HepG2 (cell line): ENCODE results near the gene ZDHHC18. TPM values are rescaled to one million over a fixed set of nuclear protein-coding genes. Genes with fewer than 3 reads are reported as not detected.

Experiments
- IRF2 ChIP-seq: IDR thresholded peaks from 2 replicates; pipeline ENCODE4 v1.6.1; 2018; ENCODE audit warnings: missing genetic modification reagents, missing compliant biosample characterization
- IRX3 ChIP-seq: sonication (generic); formaldehyde crosslinking; IDR thresholded peaks from 2 replicates; pipeline ENCODE4 v1.8.1; 2023; ENCODE audit warnings: mild to moderate bottlenecking, low read depth, missing genetic modification reagents, borderline replicate concordance
- MXD4 ChIP-seq: IDR thresholded peaks from 2 replicates; pipeline ENCODE4 v1.6.1; 2016; ENCODE audit warnings: mild to moderate bottlenecking, missing biosample characterization, missing genetic modification reagents
- PHF21A ChIP-seq: sonication (generic); formaldehyde crosslinking; IDR thresholded peaks from 2 replicates; pipeline ENCODE4 v1.5.0; 2020; ENCODE audit warnings: mild to moderate bottlenecking, missing genetic modification reagents
- POGK ChIP-seq: sonication (generic); formaldehyde crosslinking; conservative IDR thresholded peaks from 2 replicates; pipeline ENCODE4 v1.8.0; 2022; ENCODE audit warnings: mild to moderate bottlenecking, moderate library complexity, missing genetic modification reagents
- POLR2G ChIP-seq: fragments of 200-400 bp; formaldehyde crosslinking; IDR thresholded peaks from 2 replicates; pipeline ENCODE4 v1.6.1; 2018; ENCODE audit warnings: mild to moderate bottlenecking, low read depth, low read length, moderate library complexity
- PPARG ChIP-seq: conservative IDR thresholded peaks from 2 replicates; pipeline ENCODE4 v1.6.1; 2016; ENCODE audit warnings: missing biosample characterization, missing genetic modification reagents
- RBM22 ChIP-seq: fragments of 200-400 bp; formaldehyde crosslinking; optimal IDR thresholded peaks from 2 replicates; pipeline ENCODE3; 2017; ENCODE audit warnings: mild to moderate bottlenecking, low read length, moderate library complexity
- SALL1 ChIP-seq: sonication (generic); formaldehyde crosslinking; IDR thresholded peaks from 2 replicates; pipeline ENCODE4 v1.8.0; 2022; ENCODE audit warnings: mild to moderate bottlenecking, missing genetic modification reagents
- SMAD1 ChIP-seq: sonication (generic); formaldehyde crosslinking; IDR thresholded peaks from 2 replicates; pipeline ENCODE4 v1.4.0; 2020; ENCODE audit warnings: missing genetic modification reagents, low read depth, mild to moderate bottlenecking, borderline replicate concordance
- SP4 ChIP-seq: sonication (generic); formaldehyde crosslinking; IDR thresholded peaks from 2 replicates; pipeline ENCODE4 v1.8.1; 2023; ENCODE audit warnings: mild to moderate bottlenecking, missing genetic modification reagents
- TEAD3 ChIP-seq: optimal IDR thresholded peaks from 2 replicates; pipeline ENCODE3; 2016; ENCODE audit warnings: borderline replicate concordance
- TFDP2 ChIP-seq: sonication (generic); formaldehyde crosslinking; IDR thresholded peaks from 2 replicates; pipeline ENCODE4 v1.4.0; 2020; ENCODE audit warnings: missing genetic modification reagents
- ZBTB43 ChIP-seq: sonication (generic); formaldehyde crosslinking; conservative IDR thresholded peaks from 2 replicates; pipeline ENCODE4 v1.4.0; 2020; ENCODE audit warnings: missing genetic modification reagents
- ZNF12 ChIP-seq: sonication (generic); formaldehyde crosslinking; IDR thresholded peaks from 2 replicates; pipeline ENCODE4 v1.5.0; 2020; ENCODE audit warnings: missing genetic modification reagents
- ZNF446 ChIP-seq: sonication (generic); formaldehyde crosslinking; IDR thresholded peaks from 2 replicates; pipeline ENCODE4 v1.5.0; 2020; ENCODE audit warnings: mild to moderate bottlenecking, missing genetic modification reagents
- ZNF501 ChIP-seq: sonication (generic); formaldehyde crosslinking; IDR thresholded peaks from 2 replicates; pipeline ENCODE4 v1.5.1; 2020; ENCODE audit warnings: mild to moderate bottlenecking, moderate library complexity, missing genetic modification reagents
- ZNF510 ChIP-seq: sonication (generic); formaldehyde crosslinking; IDR thresholded peaks from 2 replicates; pipeline ENCODE4 v1.4.0; 2020; ENCODE audit warnings: low read depth, mild to moderate bottlenecking, missing genetic modification reagents
- ZNF674 ChIP-seq: sonication (generic); formaldehyde crosslinking; IDR thresholded peaks from 2 replicates; pipeline ENCODE4 v1.5.0; 2020; ENCODE audit warnings: low read depth, mild to moderate bottlenecking, missing genetic modification reagents
- ZNF710 ChIP-seq: sonication (generic); formaldehyde crosslinking; IDR thresholded peaks from 2 replicates; pipeline ENCODE4 v1.5.0; 2020; ENCODE audit warnings: mild to moderate bottlenecking, missing genetic modification reagents, borderline replicate concordance
- ZNF713 ChIP-seq: sonication (generic); formaldehyde crosslinking; IDR thresholded peaks from 2 replicates; pipeline ENCODE4 v1.4.0; 2020; ENCODE audit warnings: mild to moderate bottlenecking, missing genetic modification reagents
- ZSCAN22 ChIP-seq: sonication (generic); formaldehyde crosslinking; IDR thresholded peaks from 2 replicates; pipeline ENCODE4 v1.4.0; 2020; ENCODE audit warnings: mild to moderate bottlenecking, missing genetic modification reagents
- ZSCAN29 ChIP-seq: sonication (generic); formaldehyde crosslinking; conservative IDR thresholded peaks from 2 replicates; pipeline ENCODE4 v1.4.0; 2020; ENCODE audit warnings: mild to moderate bottlenecking, missing genetic modification reagents
- polyA plus RNA-seq, 8 experiments: library from polyadenylated mRNA; depleted of rRNA in 3 of 8; stranded (reverse) in 7 of 8; unstranded in 1 of 8; fragments of >200 nt; fragmentation: Illumina TruSeq in 4 of 8; extraction: Trizol in 4 of 8; gene quantifications; 2 replicates each; pipeline versions ENCODE4 v1.2.1 to v1.2.3, GENCODE V29; 2011 to 2016; ENCODE audit warnings: low read depth in 4 of 8, missing spikeins in 1 of 8, mixed read lengths in 1 of 8; ENCODE audit not compliant: insufficient read depth in 1 of 8
- total RNA-seq, 5 experiments: library from RNA; depleted of rRNA; stranded (reverse); fragments of >200 nt; fragmentation: Illumina TruSeq; extraction: Trizol; gene quantifications; 2 replicates each; pipeline ENCODE4 v1.2.3, GENCODE V29; 2016; ENCODE audit warnings: low read depth in 1 of 5

ZDHHC18 gene
- total and polyA plus RNA-seq, 2 of the 13 experiments (the other 11 are each of a cell fraction or from before 2014, with no cell fraction given) = 13.2 to 35.3 TPM

- TF ChIP-seq IRF2 (CRISPR knock-in tag) (no peak), ZNF713 (CRISPR knock-in tag) (no peak), ZNF12 (CRISPR knock-in tag) (0 out of 2 replicates have a peak, but pooled peaks have one; percentile 10), SP4 (CRISPR knock-in tag) (peak; percentile 72; the same call in 1 of the 2 replicates), PPARG (CRISPR knock-in tag) (0 out of 2 replicates have a peak, but pooled peaks have one; percentile 31), ZSCAN29 (0 out of 2 replicates have a peak, but pooled peaks have one; percentile 32), ZNF446 (CRISPR knock-in tag) (0 out of 2 replicates have a peak, but pooled peaks have one; percentile 39), ZSCAN22 (CRISPR knock-in tag) (0 out of 2 replicates have a peak, but pooled peaks have one; percentile 39), MXD4 (0 out of 2 replicates have a peak, but pooled peaks have one; percentile 50), POGK (CRISPR knock-in tag) (0 out of 2 replicates have a peak, but pooled peaks have one; percentile 59), PHF21A (no peak), SMAD1 (CRISPR knock-in tag) (0 out of 2 replicates have a peak, but pooled peaks have one; percentile 22), IRX3 (0 out of 2 replicates have a peak, but pooled peaks have one; percentile 33), ZNF510 (peak; percentile 55; the same call in 1 of the 2 replicates), POLR2G (peak; percentile 79), TEAD3 (CRISPR knock-in tag) (no peak), SALL1 (peak; percentile 71), TFDP2 (CRISPR knock-in tag) (peak; percentile 79), ZNF710 (no peak), ZBTB43 (CRISPR knock-in tag) (peak; percentile 64; the same call in 1 of the 2 replicates), RBM22 (peak; percentile 70), ZNF501 (CRISPR knock-in tag) (peak; percentile 39; the same call in 1 of the 2 replicates), ZNF674 (CRISPR knock-in tag) (no peak)
Observed at GRCh38 chr1:26787706-26788514, 38.6 kb upstream of the ZDHHC18 start, which contains the start of gene PIGV (continued).
